IgD-negative memory B cell (primary cell): Measurements from ENCODE around the gene IRX2. TPM values are rescaled to one million over a fixed set of nuclear protein-coding genes. Genes with fewer than 3 reads are reported as not detected.

Experiments
- H3K27ac Mint-ChIP-seq, 3 donors: one replicate each; pipeline ENCODE4 v1.8.0; 2020 to 2022; ENCODE audit warnings: mild to moderate bottlenecking in 3 of 3, mixed read lengths in 3 of 3, moderate library complexity in 1 of 3
- H3K27me3 Mint-ChIP-seq: one replicate; pipeline ENCODE4 v1.8.0; 2021; ENCODE audit warnings: mixed read lengths
- H3K36me3 Mint-ChIP-seq: one replicate; pipeline ENCODE4 v1.8.0; 2020; ENCODE audit warnings: mild to moderate bottlenecking, mixed read lengths
- H3K4me1 Mint-ChIP-seq, 3 donors: one replicate each; pipeline ENCODE4 v1.8.0; 2020 to 2022; ENCODE audit warnings: mixed read lengths in 3 of 3, mild to moderate bottlenecking in 1 of 3
- H3K4me3 Mint-ChIP-seq, 4 donors: one replicate each; pipeline ENCODE4 v1.8.0; 2020 to 2022; ENCODE audit warnings: mild to moderate bottlenecking in 4 of 4, mixed read lengths in 4 of 4, moderate library complexity in 3 of 4
- H3K9me3 Mint-ChIP-seq, 3 donors: one replicate each; pipeline ENCODE4 v1.8.0; 2020 to 2021; ENCODE audit warnings: mixed read lengths in 3 of 3, mild to moderate bottlenecking in 1 of 3
- polyA plus RNA-seq: library from polyadenylated mRNA; unstranded; fragments of 300-500 nt; fragmentation: Illumina TruSeq; gene quantifications from one replicate; pipeline ENCODE4 v1.2.3, GENCODE V29; 2021

Gene IRX2
- polyA plus RNA-seq, 1 donor from 2014 or later = not detected

DNA sequence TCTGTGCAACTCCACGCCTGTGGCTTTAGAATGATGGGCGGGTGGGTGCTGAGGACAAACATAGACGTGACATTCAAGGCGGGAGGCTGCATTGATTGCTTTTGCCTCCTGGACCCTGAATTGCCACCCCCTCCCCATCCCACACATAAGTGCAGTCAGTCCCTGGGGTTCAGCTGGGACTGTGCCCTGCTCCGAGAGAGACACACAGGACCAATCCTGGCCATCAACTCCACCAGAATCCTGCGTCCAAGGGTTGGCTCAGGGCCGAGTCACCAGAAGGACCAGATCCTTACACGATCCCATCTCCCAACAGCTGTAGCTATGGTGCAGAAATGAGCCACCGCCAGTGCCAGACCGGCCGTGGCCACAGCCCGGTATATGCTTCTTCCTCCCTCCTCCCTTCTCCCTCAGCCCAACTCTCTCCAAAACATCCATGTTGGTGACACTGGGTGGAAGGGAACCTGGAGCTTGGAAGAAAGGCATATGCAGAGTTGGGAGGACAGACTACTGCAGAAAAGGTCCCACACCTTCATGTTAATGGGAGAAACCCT is 27.4 kb downstream of the IRX2 start:
- no peak overlapping the region for H3K27ac Mint-ChIP-seq
- H3K4me1 Mint-ChIP-seq = peaks cover 0 to 1% (median 0%) of the 10 kb centered on the region in 3 donors
- H3K27me3 Mint-ChIP-seq = no peaks in the 10 kb centered on the region
- H3K36me3 Mint-ChIP-seq = no peaks in the 10 kb centered on the region
- H3K4me3 Mint-ChIP-seq = no peak overlapping the region
- H3K9me3 Mint-ChIP-seq = peaks cover 0 to 4% (median 0%) of the 10 kb centered on the region in 3 donors

- Mint-ChIP-seq H3K9me3 (peaks cover 0 to 4% (median 0%) of the 10 kb centered on the region in 3 donors), H3K27ac (no peak overlapping the region), H3K27me3 (no peaks in the 10 kb centered on the region), H3K4me1 (peaks cover 0 to under 1% (median 0%) of the 10 kb centered on the region in 3 donors), H3K36me3 (no peaks in the 10 kb centered on the region), H3K4me3 (no peak overlapping the region)
Observed at GRCh38 chr5:2722901-2723300, 28.6 kb downstream of the IRX2 start.

DNA sequence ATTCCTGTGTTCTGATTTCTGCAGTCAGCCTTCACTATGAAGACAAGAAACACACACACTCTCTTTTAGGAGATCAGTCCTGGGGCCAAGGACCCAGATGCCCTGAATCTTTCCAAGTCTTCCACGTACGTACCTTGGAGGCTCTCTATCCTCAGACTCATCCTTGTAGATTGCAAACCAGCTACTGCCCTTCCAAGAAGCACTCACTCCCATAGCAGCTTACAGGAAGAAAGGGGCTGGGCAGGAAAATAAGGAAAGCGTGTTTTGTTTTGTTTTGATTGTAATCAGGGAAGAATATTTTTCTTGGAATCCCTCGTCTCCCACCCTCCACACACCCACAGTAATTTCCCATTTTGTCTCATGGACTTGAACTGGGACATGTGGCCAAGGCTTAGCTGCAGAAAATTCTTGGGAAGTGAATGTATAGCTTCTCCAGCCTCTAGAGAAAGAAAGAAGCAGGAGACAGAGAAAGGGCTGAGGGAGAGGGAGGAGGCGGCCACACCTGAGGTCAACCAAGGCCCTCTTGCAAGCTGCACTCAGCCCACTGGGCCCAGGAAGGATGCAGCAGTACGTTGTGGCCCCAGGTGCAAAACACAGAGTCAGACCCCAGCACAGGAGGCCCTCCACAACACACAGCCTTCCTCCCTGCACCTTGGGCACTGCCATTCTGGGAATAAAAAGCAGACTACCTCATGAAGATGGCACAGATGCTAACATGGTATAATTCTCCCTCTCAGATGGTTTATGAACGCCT is 29.9 kb downstream of the IRX2 start:
- no peaks in the 10 kb centered on the region for H3K36me3 Mint-ChIP-seq
- no peaks in the 10 kb centered on the region for H3K4me1 Mint-ChIP-seq
- peaks cover 0 to 9% (median 0%) of the 10 kb centered on the region in 3 donors for H3K9me3 Mint-ChIP-seq
- no peaks in the 10 kb centered on the region for H3K27me3 Mint-ChIP-seq
- H3K27ac Mint-ChIP-seq = no peak overlapping the region
- H3K4me3 Mint-ChIP-seq = no peak overlapping the region

GRCh38 chr5:2719332-2719731 is 32.1 kb downstream of the IRX2 start:
- Mint-ChIP-seq H3K9me3 (peaks cover 0 to 6% (median 0%) of the 10 kb centered on the region in 3 donors), H3K36me3 (no peaks in the 10 kb centered on the region), H3K4me3 (no peak overlapping the region), H3K27me3 (no peaks in the 10 kb centered on the region), H3K4me1 (no peaks in the 10 kb centered on the region), H3K27ac (no peak overlapping the region)

DNA sequence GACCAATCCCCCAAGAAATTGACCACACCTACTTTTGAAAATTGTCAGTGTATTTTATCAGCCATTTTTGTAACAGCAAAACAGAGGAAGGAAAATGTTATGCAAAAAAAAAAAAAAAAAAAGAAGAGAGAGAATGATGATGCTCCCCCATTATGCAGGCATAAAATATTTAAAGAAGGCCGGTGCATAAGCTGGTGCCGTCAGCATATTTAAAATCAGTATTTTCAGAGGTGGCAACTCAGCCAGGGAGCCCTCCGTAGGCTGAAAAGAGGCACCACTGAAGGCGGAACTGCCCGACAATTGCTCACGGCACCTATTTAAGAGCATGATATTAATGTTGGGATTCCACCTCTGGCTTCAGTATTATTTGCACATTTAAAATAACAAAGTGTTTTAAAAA is 33.4 kb downstream of the IRX2 start:
- H3K4me3 Mint-ChIP-seq = no peak overlapping the region
- H3K27me3 Mint-ChIP-seq = no peaks in the 10 kb centered on the region
- H3K9me3 Mint-ChIP-seq = peaks cover 0 to 6% (median 0%) of the 10 kb centered on the region in 3 donors
- H3K4me1 Mint-ChIP-seq = no peaks in the 10 kb centered on the region
- no peak overlapping the region for H3K27ac Mint-ChIP-seq
- no peaks in the 10 kb centered on the region for H3K36me3 Mint-ChIP-seq

- no peak overlapping the region for H3K4me3 Mint-ChIP-seq
- no peaks in the 10 kb centered on the region for H3K4me1 Mint-ChIP-seq
- no peak overlapping the region for H3K27ac Mint-ChIP-seq
- peaks cover 0 to 6% (median 0%) of the 10 kb centered on the region in 3 donors for H3K9me3 Mint-ChIP-seq
- H3K27me3 Mint-ChIP-seq = no peaks in the 10 kb centered on the region
- H3K36me3 Mint-ChIP-seq = no peaks in the 10 kb centered on the region
Observed at GRCh38 chr5:2715856-2716255, 35.6 kb downstream of the IRX2 start.

GRCh38 chr5:2714805-2715204 is 36.7 kb downstream of the IRX2 start:
- H3K36me3 Mint-ChIP-seq = no peaks in the 10 kb centered on the region
- peaks cover 0 to 6% (median 0%) of the 10 kb centered on the region in 3 donors for H3K9me3 Mint-ChIP-seq
- no peak overlapping the region for H3K27ac Mint-ChIP-seq
- no peaks in the 10 kb centered on the region for H3K4me1 Mint-ChIP-seq
- no peaks in the 10 kb centered on the region for H3K27me3 Mint-ChIP-seq
- H3K4me3 Mint-ChIP-seq = no peak overlapping the region

DNA sequence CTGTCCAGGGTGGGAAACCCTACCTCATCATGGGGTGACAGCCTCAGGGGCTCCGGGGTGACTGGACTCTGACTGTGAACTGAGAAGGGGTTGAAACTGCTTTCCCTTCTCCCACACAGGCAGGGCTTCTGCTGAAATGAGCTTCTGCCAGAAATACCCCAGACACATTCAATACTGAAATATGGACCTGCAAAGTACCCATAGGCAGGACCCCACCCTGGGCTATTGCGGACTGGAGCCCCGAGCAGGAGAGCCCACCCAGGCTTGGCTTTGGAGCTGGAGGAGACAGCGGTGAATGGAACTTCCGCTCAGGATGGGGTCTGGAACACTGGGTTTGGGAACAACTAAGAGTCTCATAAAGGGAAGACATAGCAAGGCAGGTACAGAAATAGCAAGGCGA is 37.5 kb downstream of the IRX2 start:
- Mint-ChIP-seq H3K27ac (no peak overlapping the region), H3K4me3 (no peak overlapping the region), H3K9me3 (peaks cover 0 to 6% (median 2%) of the 10 kb centered on the region in 3 donors), H3K4me1 (no peaks in the 10 kb centered on the region), H3K27me3 (no peaks in the 10 kb centered on the region), H3K36me3 (no peaks in the 10 kb centered on the region)

GRCh38 chr5:2711446-2712425 is 39.7 kb downstream of the IRX2 start:
- Mint-ChIP-seq H3K27me3 (no peaks in the 10 kb centered on the region), H3K9me3 (peaks cover 0 to 6% (median 0%) of the 10 kb centered on the region in 3 donors), H3K27ac (no peak overlapping the region), H3K4me1 (no peaks in the 10 kb centered on the region), H3K36me3 (no peaks in the 10 kb centered on the region), H3K4me3 (no peak overlapping the region)

GRCh38 chr5:2710910-2711309 is 40.6 kb downstream of the IRX2 start:
- Mint-ChIP-seq H3K36me3 (no peaks in the 10 kb centered on the region), H3K27me3 (no peaks in the 10 kb centered on the region), H3K9me3 (peaks cover 0 to 6% (median 0%) of the 10 kb centered on the region in 3 donors), H3K4me1 (no peaks in the 10 kb centered on the region), H3K27ac (no peak overlapping the region), H3K4me3 (no peak overlapping the region)

GRCh38 chr5:2709976-2710689 is 41.3 kb downstream of the IRX2 start:
- no peak overlapping the region for H3K27ac Mint-ChIP-seq
- H3K36me3 Mint-ChIP-seq = peaks cover 2% of the 10 kb centered on the region
- no peaks in the 10 kb centered on the region for H3K4me1 Mint-ChIP-seq
- H3K27me3 Mint-ChIP-seq = no peaks in the 10 kb centered on the region
- peak overlapping the region in 1 of 4 donors; percentile 44 for H3K4me3 Mint-ChIP-seq
- peaks cover 0 to 8% (median 0%) of the 10 kb centered on the region in 3 donors for H3K9me3 Mint-ChIP-seq

DNA sequence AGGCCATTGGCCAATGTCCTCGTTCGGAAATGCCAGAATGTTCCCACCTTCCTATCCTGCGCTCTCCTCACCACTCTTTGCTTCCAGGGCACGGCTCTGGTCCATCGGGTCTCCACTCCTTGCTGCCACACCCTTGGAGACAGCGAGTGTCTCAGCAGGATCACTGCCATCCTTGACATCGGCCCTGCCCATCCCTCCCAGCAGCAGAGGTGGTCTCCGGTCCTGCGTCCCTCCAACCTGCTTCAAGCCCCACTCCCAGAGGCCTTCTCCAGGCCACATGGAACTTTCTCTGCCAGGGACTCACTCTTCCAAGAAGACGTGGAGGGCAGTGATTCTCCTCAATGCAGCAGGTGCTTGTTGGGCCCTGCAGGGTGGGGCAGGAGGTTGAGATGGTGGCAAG is 42.7 kb downstream of the IRX2 start:
- peaks cover 2% of the 10 kb centered on the region for H3K36me3 Mint-ChIP-seq
- H3K4me1 Mint-ChIP-seq = no peaks in the 10 kb centered on the region
- H3K27me3 Mint-ChIP-seq = no peaks in the 10 kb centered on the region
- peaks cover 0 to 8% (median 0%) of the 10 kb centered on the region in 3 donors for H3K9me3 Mint-ChIP-seq
- H3K4me3 Mint-ChIP-seq = no peak overlapping the region
- no peak overlapping the region for H3K27ac Mint-ChIP-seq

DNA sequence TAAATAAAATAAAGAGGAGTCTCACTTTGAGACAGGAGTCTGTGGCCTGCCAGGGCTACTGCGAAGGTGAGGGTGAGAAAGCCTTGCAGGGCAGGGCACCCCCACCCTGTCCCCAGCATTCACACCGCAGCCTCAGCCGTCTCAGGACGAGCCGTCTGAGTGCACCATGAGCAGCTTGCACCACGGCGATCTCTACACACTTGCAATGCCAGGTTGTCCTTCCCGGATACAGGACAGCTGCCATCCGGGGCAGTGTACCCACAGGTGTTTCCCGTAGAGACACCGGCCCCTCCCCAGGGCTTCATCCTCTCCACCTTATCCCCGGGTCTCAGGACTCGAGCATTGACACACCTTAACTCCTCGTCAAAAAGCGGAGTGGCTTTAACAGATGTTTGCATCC is 43.3 kb downstream of the IRX2 start:
- H3K9me3 Mint-ChIP-seq = peaks cover 0 to 8% (median 0%) of the 10 kb centered on the region in 3 donors
- no peaks in the 10 kb centered on the region for H3K4me1 Mint-ChIP-seq
- peaks cover 2% of the 10 kb centered on the region for H3K36me3 Mint-ChIP-seq
- H3K27me3 Mint-ChIP-seq = no peaks in the 10 kb centered on the region
- H3K4me3 Mint-ChIP-seq = no peak overlapping the region
- H3K27ac Mint-ChIP-seq = no peak overlapping the region

DNA sequence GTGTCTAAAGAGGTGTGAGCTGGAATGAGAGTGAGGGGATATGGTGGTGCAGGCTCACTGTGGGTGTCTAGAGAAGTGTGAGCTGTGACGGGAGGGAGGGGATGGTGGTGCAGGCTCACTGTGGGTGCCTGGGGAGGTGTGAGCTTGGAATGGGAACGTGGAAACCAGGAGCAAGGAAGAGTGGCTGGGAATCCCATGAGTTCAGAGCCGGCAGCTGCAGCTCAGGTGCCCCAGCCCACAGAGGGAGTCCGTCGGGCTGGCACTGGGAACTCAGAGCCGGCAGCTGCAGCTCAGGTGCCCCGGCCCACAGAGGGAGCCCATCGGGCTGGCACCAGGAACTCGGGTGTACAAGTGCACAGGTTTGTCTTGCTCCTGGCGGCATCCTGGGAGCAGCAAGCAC is 45.6 kb downstream of the IRX2 start:
- Mint-ChIP-seq H3K4me1 (no peaks in the 10 kb centered on the region), H3K4me3 (no peak overlapping the region), H3K9me3 (peaks cover 0 to 8% (median 0%) of the 10 kb centered on the region in 3 donors), H3K27me3 (no peaks in the 10 kb centered on the region), H3K36me3 (peaks cover 2% of the 10 kb centered on the region), H3K27ac (no peak overlapping the region)
